Endothelial cell of umbilical vein (primary cell): ENCODE results near the gene GATAD2A.

Source experiments
- EZH2 ChIP-seq: IDR thresholded peaks from 2 replicates; pipeline ENCODE4 v1.6.1; 2012; ENCODE audit warnings: borderline replicate concordance, low read depth, mild to moderate bottlenecking, moderate library complexity, low read length, inconsistent platforms; ENCODE audit not compliant: severe bottlenecking
- FOS ChIP-seq: IDR thresholded peaks from 2 replicates; pipeline ENCODE4 v1.6.1; 2011; ENCODE audit warnings: mild to moderate bottlenecking, low read length, moderate library complexity, borderline replicate concordance; ENCODE audit not compliant: insufficient read depth
- JUN ChIP-seq: IDR thresholded peaks from 2 replicates; pipeline ENCODE4 v1.6.1; 2011; ENCODE audit warnings: borderline replicate concordance, low read depth; ENCODE audit not compliant: insufficient read length, insufficient read depth
- MYC ChIP-seq: IDR thresholded peaks from one replicate; pipeline ENCODE4 v1.6.1; 2011; ENCODE audit warnings: mild to moderate bottlenecking, low read depth, low read length
- POLR2A ChIP-seq: IDR thresholded peaks from 2 replicates; pipeline ENCODE4 v1.6.1; 2012; ENCODE audit warnings: low read depth, mild to moderate bottlenecking, control low read depth, low read length
- POLR2AphosphoS5 ChIP-seq: IDR thresholded peaks from 2 replicates; pipeline ENCODE4 v1.6.1; 2012; ENCODE audit warnings: low read depth, mild to moderate bottlenecking, control low read depth, low read length, moderate library complexity; ENCODE audit not compliant: insufficient read depth
- TF ChIP-seq, protein P1 (sequence below): IDR thresholded peaks from 2 replicates; pipeline ENCODE4 v1.6.1; 2011; ENCODE audit not compliant: insufficient read depth, insufficient read length
- TF ChIP-seq, protein P2 (sequence below), 2 donors: IDR thresholded peaks; 1 replicate in 1 of 2; 2 replicates in 1 of 2; pipeline ENCODE4 v1.5.1; 2011; ENCODE audit warnings: low read length in 2 of 2, mild to moderate bottlenecking in 2 of 2, moderate library complexity in 2 of 2, control low read depth in 1 of 2, inconsistent platforms in 1 of 2, low read depth in 1 of 2; ENCODE audit not compliant: insufficient read depth in 1 of 2; ENCODE audit errors: extremely low read depth in 1 of 2

DNA sequence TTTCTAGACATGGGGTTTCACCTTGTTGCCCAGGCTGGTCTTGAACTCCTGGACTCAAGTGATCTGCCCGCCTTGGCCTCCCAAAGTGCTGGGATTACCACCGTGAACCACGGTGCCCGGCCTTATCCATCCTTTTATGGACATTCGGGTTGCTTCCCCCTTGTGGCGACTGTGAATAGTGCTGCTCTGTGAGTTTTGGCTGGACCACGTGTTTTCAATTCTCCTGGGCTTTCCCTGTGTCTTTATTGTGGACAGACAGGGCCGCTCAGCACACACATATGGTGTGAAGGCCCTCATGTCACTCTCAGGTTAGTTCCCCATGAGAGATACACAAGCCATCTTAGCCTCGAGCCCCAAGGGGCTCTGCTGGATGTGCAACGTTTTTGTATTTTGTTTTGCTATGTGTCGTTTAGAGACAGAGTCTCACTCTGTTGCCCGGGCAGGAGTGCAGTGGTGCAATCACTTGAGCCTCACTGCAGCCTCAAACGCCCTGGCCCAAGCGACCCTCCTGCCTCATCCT, 44.3 kb upstream of the GATAD2A start:
- TF ChIP-seq EZH2 (no peak), POLR2A (no peak), FOS (no peak), JUN (no peak), POLR2AphosphoS5 (no peak), MYC (peak; percentile 70)
- TF ChIP-seq, protein P1, sequence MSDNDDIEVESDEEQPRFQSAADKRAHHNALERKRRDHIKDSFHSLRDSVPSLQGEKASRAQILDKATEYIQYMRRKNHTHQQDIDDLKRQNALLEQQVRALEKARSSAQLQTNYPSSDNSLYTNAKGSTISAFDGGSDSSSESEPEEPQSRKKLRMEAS, result peak; percentile 96
- TF ChIP-seq, protein P2, sequence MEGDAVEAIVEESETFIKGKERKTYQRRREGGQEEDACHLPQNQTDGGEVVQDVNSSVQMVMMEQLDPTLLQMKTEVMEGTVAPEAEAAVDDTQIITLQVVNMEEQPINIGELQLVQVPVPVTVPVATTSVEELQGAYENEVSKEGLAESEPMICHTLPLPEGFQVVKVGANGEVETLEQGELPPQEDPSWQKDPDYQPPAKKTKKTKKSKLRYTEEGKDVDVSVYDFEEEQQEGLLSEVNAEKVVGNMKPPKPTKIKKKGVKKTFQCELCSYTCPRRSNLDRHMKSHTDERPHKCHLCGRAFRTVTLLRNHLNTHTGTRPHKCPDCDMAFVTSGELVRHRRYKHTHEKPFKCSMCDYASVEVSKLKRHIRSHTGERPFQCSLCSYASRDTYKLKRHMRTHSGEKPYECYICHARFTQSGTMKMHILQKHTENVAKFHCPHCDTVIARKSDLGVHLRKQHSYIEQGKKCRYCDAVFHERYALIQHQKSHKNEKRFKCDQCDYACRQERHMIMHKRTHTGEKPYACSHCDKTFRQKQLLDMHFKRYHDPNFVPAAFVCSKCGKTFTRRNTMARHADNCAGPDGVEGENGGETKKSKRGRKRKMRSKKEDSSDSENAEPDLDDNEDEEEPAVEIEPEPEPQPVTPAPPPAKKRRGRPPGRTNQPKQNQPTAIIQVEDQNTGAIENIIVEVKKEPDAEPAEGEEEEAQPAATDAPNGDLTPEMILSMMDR (IDR thresholded peaks at IDR 0.05; ENCODE audit: extremely low read depth in 1 of 2, insufficient read depth in 1 of 2, low read depth in 1 of 2, low read length in 2 of 2), result peak; percentile 76 to 77
